ENCODE measurements around the gene RASL10B. TPM values are rescaled to one million over a fixed set of nuclear protein-coding genes. Genes with fewer than 3 reads are reported as not detected.

The RASL10B gene
- polyA plus RNA-seq, 1 donor from 2014 or later: 10.7 TPM

GRCh38 chr17:35710950-35711349 lies 20.5 kb upstream of the RASL10B start:
- TF ChIP-seq SMC3 (conservative IDR thresholded peaks at IDR 0.05; ENCODE audit: poor library complexity) (no peak), MXI1 (conservative IDR thresholded peaks at IDR 0.05; ENCODE audit: poor library complexity, severe bottlenecking) (no peak), RAD21 (conservative IDR thresholded peaks at IDR 0.05) (no peak), POLR2AphosphoS5 (IDR thresholded peaks at IDR 0.05) (no peak), EP300 (conservative IDR thresholded peaks at IDR 0.05; ENCODE audit: poor library complexity, severe bottlenecking) (no peak), CTCF (IDR thresholded peaks at IDR 0.05; ENCODE audit: poor library complexity, severe bottlenecking) (no peak), EZH2 (IDR thresholded peaks at IDR 0.05; ENCODE audit: borderline replicate concordance, insufficient read depth, low read length, poor library complexity, severe bottlenecking) (no peak), TAF1 (IDR thresholded peaks at IDR 0.05; ENCODE audit: low read depth) (no peak), REST (IDR thresholded peaks at IDR 0.05; ENCODE audit: borderline replicate concordance) (no peak)
- Histone ChIP-seq H3K9me2 (ENCODE audit: insufficient read depth, low read length) (no peaks in the 10 kb centered on the region), H3K27ac (ENCODE audit: low read length) (no peak overlapping the region), H3K4me2 (ENCODE audit: low read length) (no peak overlapping the region), H3K9me3 (ENCODE audit: low read length) (no peaks in the 10 kb centered on the region), H3K4me3 (ENCODE audit: low read length) (no peak overlapping the region), H3F3A (ENCODE audit: insufficient read depth, low read length, poor library complexity, severe bottlenecking) (no peaks in the 10 kb centered on the region), H2AFZ (ENCODE audit: low read depth, low read length) (no peak overlapping the region), H3K36me3 (ENCODE audit: insufficient read depth, low read length) (no peaks in the 10 kb centered on the region), H4K20me1 (ENCODE audit: insufficient read depth) (no peaks in the 10 kb centered on the region), H3K9ac (ENCODE audit: low read length) (no peak overlapping the region), H3K79me2 (replicated peaks; ENCODE audit: insufficient read depth, low read length) (no peaks in the 10 kb centered on the region), H3K27me3 (ENCODE audit: insufficient read depth, low read depth, low read length) (no peaks in the 10 kb centered on the region)

- H4K20me1 ChIP-seq (ENCODE audit: insufficient read depth): no peaks in the 10 kb centered on the region
- H3K79me2 ChIP-seq (replicated peaks; ENCODE audit: insufficient read depth, low read length): no peaks in the 10 kb centered on the region
- peaks cover 12% of the 10 kb centered on the region for H3K36me3 ChIP-seq (ENCODE audit: insufficient read depth, low read length)
- no peaks in the 10 kb centered on the region for H3K27me3 ChIP-seq (ENCODE audit: insufficient read depth, low read depth, low read length)
- TF ChIP-seq TAF1 (IDR thresholded peaks at IDR 0.05; ENCODE audit: low read depth) (no peak), CTCF (IDR thresholded peaks at IDR 0.05; ENCODE audit: poor library complexity, severe bottlenecking) (no peak)
- no peak overlapping the region for H3K4me3 ChIP-seq (ENCODE audit: low read length)
- no peak overlapping the region for H2AFZ ChIP-seq (ENCODE audit: low read depth, low read length)
- no peaks in the 10 kb centered on the region for H3F3A ChIP-seq (ENCODE audit: insufficient read depth, low read length, poor library complexity, severe bottlenecking)
- no peak overlapping the region for H3K4me2 ChIP-seq (ENCODE audit: low read length)
- no peaks in the 10 kb centered on the region for H3K9me3 ChIP-seq (ENCODE audit: low read length)
- no peak overlapping the region for H3K9ac ChIP-seq (ENCODE audit: low read length)
- H3K27ac ChIP-seq (ENCODE audit: low read length): no peak overlapping the region
- H3K9me2 ChIP-seq (ENCODE audit: insufficient read depth, low read length): no peaks in the 10 kb centered on the region
Measured at GRCh38 chr17:35713069-35713728, 18.2 kb upstream of the RASL10B start.

Measured in neural cell (in vitro differentiated cells).